Measurements from ENCODE around the gene CWC27.
"Not testable (repeated sequence)": the region's sequence is repeated elsewhere in the genome, so short reads cannot be mapped to it uniquely, and the experiment has no call there.

CWC27 gene

GRCh38 chr5:64930672-64931318, 162.1 kb downstream of the CWC27 start:
- DNase-seq: no peak

- not testable (repeated sequence) for DNase-seq
Measured at GRCh38 chr5:64939422-64939771, 170.7 kb downstream of the CWC27 start.

- no peak for DNase-seq
Measured at GRCh38 chr5:64939772-64940510, 171.2 kb downstream of the CWC27 start.

- DNase-seq: no peak
Measured at GRCh38 chr5:64942460-64942859, 173.7 kb downstream of the CWC27 start.

- no peak for DNase-seq
Measured at GRCh38 chr5:64944868-64945267, 176.1 kb downstream of the CWC27 start.

GRCh38 chr5:64947031-64947430, 178.3 kb downstream of the CWC27 start:
- peak; percentile 40 for DNase-seq

GRCh38 chr5:64947801-64948200, 179.1 kb downstream of the CWC27 start:
- DNase-seq: no peak

- DNase-seq: no peak
Measured at GRCh38 chr5:64949331-64949730, 180.6 kb downstream of the CWC27 start.

- DNase-seq: no peak
Measured at GRCh38 chr5:64952951-64953673, 184.4 kb downstream of the CWC27 start.

- no peak for DNase-seq
Measured at GRCh38 chr5:64954518-64954917, 185.8 kb downstream of the CWC27 start.

- no peak for DNase-seq
Measured at GRCh38 chr5:64958757-64959391, 190.1 kb downstream of the CWC27 start.

- no peak for DNase-seq
Measured at GRCh38 chr5:64963278-64963677, 194.5 kb downstream of the CWC27 start.

- DNase-seq: no peak
Measured at GRCh38 chr5:64968591-64969110, 199.9 kb downstream of the CWC27 start.

GRCh38 chr5:64969578-64969977, 200.8 kb downstream of the CWC27 start:
- no peak for DNase-seq

GRCh38 chr5:64971513-64971912, 202.8 kb downstream of the CWC27 start:
- DNase-seq: no peak

GRCh38 chr5:64971990-64972389, 203.3 kb downstream of the CWC27 start:
- DNase-seq: no peak

GRCh38 chr5:64972591-64972990, 203.9 kb downstream of the CWC27 start:
- no peak for DNase-seq

GRCh38 chr5:64973215-64973614, 204.5 kb downstream of the CWC27 start:
- no peak for DNase-seq

- no peak for DNase-seq
Measured at GRCh38 chr5:64977779-64978178, 209.0 kb downstream of the CWC27 start.

GRCh38 chr5:64978546-64978945, 209.8 kb downstream of the CWC27 start:
- no peak for DNase-seq

- DNase-seq: no peak
Measured at GRCh38 chr5:64979531-64979930, 210.8 kb downstream of the CWC27 start.

GRCh38 chr5:64980176-64980575, 211.4 kb downstream of the CWC27 start:
- DNase-seq: no peak

- DNase-seq: no peak
Measured at GRCh38 chr5:64987768-64988167, 219.0 kb downstream of the CWC27 start.

Data from NCI-H774 (cell line).